Fibroblast of villous mesenchyme (primary cell): ENCODE measurements around the gene KCNK17. TPM values are rescaled to one million over a fixed set of nuclear protein-coding genes. Genes with fewer than 3 reads are reported as not detected.

ENCODE experiments used
- DNase-seq: peaks from one replicate; pipeline ENCODE4 v3.0.0-alpha.2; 2010; ENCODE audit warnings: low read depth
- H3K4me3 ChIP-seq: 2 replicates; pipeline ENCODE4 v1.5.1; 2011; ENCODE audit warnings: low read depth, mild to moderate bottlenecking, low read length
- CTCF ChIP-seq: IDR thresholded peaks from 2 replicates; pipeline ENCODE4 v1.5.1; 2012; ENCODE audit warnings: low read depth, mild to moderate bottlenecking, low read length; ENCODE audit not compliant: insufficient read depth
- total RNA-seq: library from RNA; depleted of rRNA; stranded (reverse); fragments of >200 nt; gene quantifications from 2 replicates; pipeline ENCODE4 v1.2.3, GENCODE V29; 2012

The KCNK17 gene
- total RNA-seq, 1 donor: not detected

GRCh38 chr6:39254999-39255535 lies 59.2 kb downstream of the KCNK17 start:
- TF ChIP-seq CTCF: no peak
- H3K4me3 ChIP-seq: no peak overlapping the region
- no peak for DNase-seq

GRCh38 chr6:39251406-39251805 lies 62.8 kb downstream of the KCNK17 start:
- TF ChIP-seq CTCF: no peak
- H3K4me3 ChIP-seq: no peak overlapping the region
- DNase-seq: no peak

GRCh38 chr6:39250507-39250906 lies 63.7 kb downstream of the KCNK17 start:
- H3K4me3 ChIP-seq: no peak overlapping the region
- TF ChIP-seq CTCF: no peak
- DNase-seq: no peak

GRCh38 chr6:39249278-39249677 lies 64.9 kb downstream of the KCNK17 start:
- no peak for DNase-seq
- no peak overlapping the region for H3K4me3 ChIP-seq
- no peak for TF ChIP-seq CTCF

Other genes starting within 250 kb of the KCNK17 start
- gene SAYSD1, start 199.2 kb downstream of the KCNK17 start, total RNA-seq: 14.2 and 17.7 TPM in 2 replicates
- gene KCNK5, start 84.9 kb downstream of the KCNK17 start, total RNA-seq: not detected in 2 replicates
- gene KCNK16, start 8.3 kb upstream of the KCNK17 start, total RNA-seq: not detected in 2 replicates